Measurements from ENCODE around the gene TRIM54.

Gene TRIM54

GRCh38 chr2:27245626-27246025, 36.6 kb upstream of the TRIM54 start:
- H3K36me3 ChIP-seq: peaks cover 42% of the 10 kb centered on the region
- no peak for TF ChIP-seq CTCF (IDR thresholded peaks at IDR 0.05; ENCODE audit: low read depth, low read length)
- no peaks in the 10 kb centered on the region for H3K9me3 ChIP-seq
- no peak for DNase-seq
- H3K4me3 ChIP-seq (ENCODE audit: low read depth, low read length): no peak overlapping the region
- H3K4me1 ChIP-seq: no peaks in the 10 kb centered on the region
- H3K27me3 ChIP-seq: no peaks in the 10 kb centered on the region

DNA sequence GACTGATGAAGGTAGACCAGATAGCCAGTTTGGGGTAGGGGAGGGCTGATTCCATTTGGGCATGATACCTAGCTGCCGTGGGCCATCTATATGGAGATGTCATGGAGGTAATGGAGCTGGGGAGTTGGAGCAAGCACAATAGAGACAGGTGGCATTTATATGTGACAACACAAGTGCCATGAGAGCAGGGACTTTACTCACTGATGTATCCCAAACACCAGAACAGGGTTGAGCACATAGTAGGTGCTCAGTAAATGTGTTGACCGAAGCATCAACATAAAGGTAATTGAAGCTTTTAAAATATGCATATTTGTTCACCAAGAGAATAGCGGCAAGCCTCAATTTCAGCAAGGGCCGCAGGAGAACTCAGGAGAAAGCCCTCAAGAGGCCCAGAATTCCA, 34.3 kb upstream of the TRIM54 start:
- TF ChIP-seq CTCF (IDR thresholded peaks at IDR 0.05; ENCODE audit: low read depth, low read length): no peak
- Histone ChIP-seq H3K36me3 (peaks cover 19% of the 10 kb centered on the region), H3K9me3 (no peaks in the 10 kb centered on the region), H3K4me3 (ENCODE audit: low read depth, low read length) (no peak overlapping the region), H3K4me1 (no peaks in the 10 kb centered on the region), H3K27me3 (no peaks in the 10 kb centered on the region)
- DNase-seq: no peak

DNA sequence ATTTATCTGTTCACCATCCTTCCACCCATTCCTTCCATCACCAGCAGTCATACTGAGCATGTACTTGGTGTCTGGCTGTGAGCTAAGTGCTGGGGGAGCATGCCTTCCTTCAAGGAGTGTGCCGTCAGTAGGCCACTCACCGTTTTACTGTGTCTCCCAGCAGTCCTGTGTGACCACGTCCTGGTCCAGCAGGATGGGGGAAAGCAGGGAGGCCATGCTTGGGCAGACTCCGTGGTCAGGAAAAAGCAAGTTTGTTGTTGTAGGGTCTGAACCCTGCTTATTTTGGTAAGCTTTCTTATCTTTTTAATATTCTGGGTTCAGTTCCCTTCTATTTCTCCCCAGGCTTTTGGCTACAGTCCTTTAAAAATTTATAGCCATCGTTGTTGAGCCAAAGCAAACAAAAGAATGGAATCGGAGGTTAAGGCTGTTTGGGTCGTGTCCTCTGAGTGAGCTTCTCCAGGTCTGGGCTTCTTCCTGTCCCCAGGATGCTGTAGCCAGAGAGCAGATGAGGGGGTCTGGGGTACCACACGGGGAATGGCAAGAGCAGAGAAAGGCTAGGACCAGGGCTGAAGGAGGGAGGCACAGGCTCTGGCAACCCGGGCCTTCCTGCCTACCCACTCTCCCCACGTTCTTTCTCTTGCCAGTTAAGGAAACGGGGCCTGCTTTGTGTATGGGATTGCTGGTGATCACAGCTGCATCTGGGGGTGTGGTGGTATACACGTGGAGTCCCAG, 32.9 kb upstream of the TRIM54 start:
- Histone ChIP-seq H3K4me3 (ENCODE audit: low read depth, low read length) (no peak overlapping the region), H3K27me3 (no peaks in the 10 kb centered on the region), H3K36me3 (peaks cover 5% of the 10 kb centered on the region), H3K9me3 (no peaks in the 10 kb centered on the region), H3K4me1 (no peaks in the 10 kb centered on the region)
- no peak for TF ChIP-seq CTCF (IDR thresholded peaks at IDR 0.05; ENCODE audit: low read depth, low read length)
- DNase-seq: no peak

- Histone ChIP-seq H3K4me1 (peaks cover 6% of the 10 kb centered on the region; the same call in 1 of the 2 replicates), H3K9me3 (no peaks in the 10 kb centered on the region), H3K4me3 (ENCODE audit: low read depth, low read length) (no peak overlapping the region), H3K36me3 (no peaks in the 10 kb centered on the region), H3K27me3 (no peaks in the 10 kb centered on the region)
- TF ChIP-seq CTCF (IDR thresholded peaks at IDR 0.05; ENCODE audit: low read depth, low read length): peak; percentile 87
- peak; percentile 86 for DNase-seq
These were observed 32.2 kb upstream of the TRIM54 start for GRCh38 chr2:27249891-27250651.

DNA sequence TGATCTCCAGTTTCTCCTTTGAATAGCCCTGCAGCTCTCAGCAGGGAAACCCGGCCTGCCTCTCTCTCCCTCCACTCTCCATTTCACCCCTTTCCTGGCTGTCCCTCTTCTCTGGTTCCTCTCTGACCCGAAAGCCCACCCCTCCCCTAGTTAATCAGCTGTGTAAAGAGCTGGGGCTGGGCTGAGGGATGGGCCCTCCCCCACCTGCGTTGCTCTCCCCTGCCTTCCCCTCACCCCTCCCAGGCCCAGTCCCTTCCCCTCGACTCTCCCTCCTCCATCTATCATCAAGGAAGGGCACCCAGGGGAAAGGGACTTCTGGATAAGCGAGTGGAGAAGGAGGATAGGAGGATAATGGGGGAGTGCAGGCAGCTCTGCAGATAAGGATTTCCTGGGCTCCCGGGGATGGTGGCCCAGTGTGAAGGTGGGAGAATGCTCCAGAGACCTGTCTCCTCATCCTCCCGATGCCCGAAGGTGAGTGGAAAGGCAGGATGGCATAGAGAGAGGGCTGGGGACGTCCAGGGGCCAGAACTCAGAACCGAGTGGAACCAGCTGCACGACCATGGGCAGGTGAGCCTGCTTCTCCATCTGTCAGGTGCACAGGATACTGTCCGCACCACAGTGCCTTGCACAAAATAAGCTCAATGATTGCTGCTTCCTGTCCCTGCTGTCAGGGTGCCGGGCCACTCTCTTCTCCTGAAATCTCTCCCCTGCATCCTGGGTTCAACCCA, 31.4 kb upstream of the TRIM54 start:
- TF ChIP-seq CTCF (IDR thresholded peaks at IDR 0.05; ENCODE audit: low read depth, low read length): no peak
- peaks cover 10% of the 10 kb centered on the region for H3K4me1 ChIP-seq
- no peaks in the 10 kb centered on the region for H3K36me3 ChIP-seq
- no peaks in the 10 kb centered on the region for H3K27me3 ChIP-seq
- no peaks in the 10 kb centered on the region for H3K9me3 ChIP-seq
- H3K4me3 ChIP-seq (ENCODE audit: low read depth, low read length): no peak overlapping the region
- DNase-seq: no peak

Measured in BE2C (cell line).